Breast epithelium (tissue), 4 donors: ENCODE data around the gene AFF3. TPM values are rescaled to one million over a fixed set of nuclear protein-coding genes. Genes with fewer than 3 reads are reported as not detected.

Experiments used
- DNase-seq, 2 donors: peaks; one replicate each; pipeline ENCODE4 v3.0.0-alpha.2; 2019; ENCODE audit warnings: low spot score in 2 of 2
- H3K27ac ChIP-seq, 2 donors: fragments of 200-600 bp; sonication (generic) in 1 of 2; one replicate each; pipeline ENCODE4 v1.5.1; 2016 to 2019; ENCODE audit warnings: mild to moderate bottlenecking in 1 of 2
- H3K27me3 ChIP-seq, 2 donors: fragments of 200-600 bp; sonication (generic) in 1 of 2; one replicate each; pipeline versions ENCODE4 v1.5.1 to v1.6.0; 2017 to 2019; ENCODE audit warnings: control low read depth in 1 of 2, mild to moderate bottlenecking in 1 of 2
- H3K36me3 ChIP-seq: fragments of 200-600 bp; one replicate; pipeline ENCODE4 v1.5.1; 2019
- H3K4me1 ChIP-seq, 2 donors: fragments of 200-600 bp; sonication (generic); one replicate each; pipeline ENCODE4 v1.5.1; 2016 to 2019; ENCODE audit warnings: control low read depth in 1 of 2
- H3K4me3 ChIP-seq, 3 donors: fragments of 200-600 bp; sonication (generic); 1 replicate in 2 of 3; 2 replicates in 1 of 3; pipeline ENCODE4 v1.5.1; 2016 to 2019; ENCODE audit warnings: mild to moderate bottlenecking in 3 of 3, moderate library complexity in 2 of 3
- H3K9me3 ChIP-seq, 2 donors: fragments of 200-600 bp; sonication (generic) in 1 of 2; one replicate each; pipeline ENCODE4 v1.5.1; 2016 to 2019; ENCODE audit warnings: control low read depth in 1 of 2
- CTCF ChIP-seq, 3 donors: fragments of 450-650 bp; IDR thresholded peaks; one replicate each; pipeline ENCODE4 v1.5.1; 2016 to 2017; ENCODE audit warnings: antibody characterized with exemption in 3 of 3, mild to moderate bottlenecking in 3 of 3, moderate library complexity in 3 of 3
- POLR2A ChIP-seq: fragments of 450-650 bp; IDR thresholded peaks from one replicate; pipeline ENCODE4 v1.6.1; 2016; ENCODE audit warnings: antibody characterized with exemption, mild to moderate bottlenecking, moderate library complexity
- POLR2AphosphoS5 ChIP-seq, 3 donors: sonication (generic); formaldehyde crosslinking; IDR thresholded peaks; one replicate each; pipeline ENCODE4 v1.6.1; 2017; ENCODE audit warnings: antibody characterized with exemption in 3 of 3
- intact Hi-C: fragments of 100-400 bp; cut with DNase I; formaldehyde crosslinking; loops from one replicate; pipeline ENCODE4 v1.15.1; 2023; ENCODE audit warnings: low total_unique reads
- total RNA-seq, 3 donors: library from RNA; depleted of rRNA; stranded (reverse); fragments of >200 nt; gene quantifications; one replicate each; pipeline ENCODE4 v1.1.0, GENCODE V29; 2016

AFF3 gene
- total RNA-seq, 3 donors from 2014 or later = 8.2 to 116 (median 63.6) TPM

GRCh38 chr2:99597616-99598015, 544.8 kb downstream of the AFF3 start:
- TF ChIP-seq CTCF (IDR thresholded peaks at IDR 0.05) (no peak), POLR2AphosphoS5 (IDR thresholded peaks at IDR 0.05) (no peak), POLR2A (no peak)
- Histone ChIP-seq H3K27me3 (no peaks in the 10 kb centered on the region), H3K36me3 (no peaks in the 10 kb centered on the region), H3K27ac (no peak overlapping the region), H3K4me3 (no peak overlapping the region), H3K9me3 (no peaks in the 10 kb centered on the region), H3K4me1 (no peaks in the 10 kb centered on the region)
- no peak for DNase-seq
- intact Hi-C loops = no loop called here

- Histone ChIP-seq H3K9me3 (no peaks in the 10 kb centered on the region), H3K4me1 (no peaks in the 10 kb centered on the region), H3K4me3 (no peak overlapping the region), H3K27ac (no peak overlapping the region), H3K27me3 (no peaks in the 10 kb centered on the region), H3K36me3 (no peaks in the 10 kb centered on the region)
- intact Hi-C loops = no loop called here
- DNase-seq = no peak
- TF ChIP-seq POLR2AphosphoS5 (IDR thresholded peaks at IDR 0.05) (no peak), CTCF (IDR thresholded peaks at IDR 0.05) (no peak), POLR2A (no peak)
Measured at GRCh38 chr2:99595373-99595772, 547.0 kb downstream of the AFF3 start.

- H3K9me3 ChIP-seq = no peaks in the 10 kb centered on the region
- intact Hi-C loops = no loop called here
- no peak for TF ChIP-seq CTCF (IDR thresholded peaks at IDR 0.05)
- TF ChIP-seq POLR2AphosphoS5 (IDR thresholded peaks at IDR 0.05) = no peak
- TF ChIP-seq POLR2A = no peak
- H3K4me1 ChIP-seq = no peaks in the 10 kb centered on the region
- DNase-seq = no peak
- no peaks in the 10 kb centered on the region for H3K27me3 ChIP-seq
- no peak overlapping the region for H3K27ac ChIP-seq
- no peak overlapping the region for H3K4me3 ChIP-seq
- H3K36me3 ChIP-seq = no peaks in the 10 kb centered on the region
Measured at GRCh38 chr2:99593692-99594427, 548.5 kb downstream of the AFF3 start.

GRCh38 chr2:99576775-99577174, 565.6 kb downstream of the AFF3 start:
- Histone ChIP-seq H3K9me3 (no peaks in the 10 kb centered on the region), H3K4me1 (no peaks in the 10 kb centered on the region), H3K27me3 (no peaks in the 10 kb centered on the region), H3K4me3 (no peak overlapping the region), H3K27ac (no peak overlapping the region), H3K36me3 (no peaks in the 10 kb centered on the region)
- TF ChIP-seq POLR2A = no peak
- no peak for TF ChIP-seq POLR2AphosphoS5 (IDR thresholded peaks at IDR 0.05)
- no peak for TF ChIP-seq CTCF (IDR thresholded peaks at IDR 0.05)
- intact Hi-C loops = loop anchor here (5.0 kb wide), 1 partner anchor 666 kb away; no protein-coding TSS in a partner anchor
- no peak for DNase-seq

- TF ChIP-seq POLR2AphosphoS5 (IDR thresholded peaks at IDR 0.05) (no peak), POLR2A (no peak)
- no peaks in the 10 kb centered on the region for H3K4me1 ChIP-seq
- H3K4me3 ChIP-seq = no peak overlapping the region
- no peak overlapping the region for H3K27ac ChIP-seq
- intact Hi-C loops = no loop called here
- no peak for DNase-seq
- H3K27me3 ChIP-seq = no peaks in the 10 kb centered on the region
- no peaks in the 10 kb centered on the region for H3K9me3 ChIP-seq
- H3K36me3 ChIP-seq = no peaks in the 10 kb centered on the region
Measured at GRCh38 chr2:99573634-99574251, 568.6 kb downstream of the AFF3 start.
